Measurements from ENCODE around the gene PTGR1. TPM values are rescaled to one million over a fixed set of nuclear protein-coding genes. Genes with fewer than 3 reads are reported as not detected.

The PTGR1 gene
- total and polyA plus RNA-seq, 3 donors from 2014 or later: 20.9 to 26.6 (median 20.9) TPM

DNA sequence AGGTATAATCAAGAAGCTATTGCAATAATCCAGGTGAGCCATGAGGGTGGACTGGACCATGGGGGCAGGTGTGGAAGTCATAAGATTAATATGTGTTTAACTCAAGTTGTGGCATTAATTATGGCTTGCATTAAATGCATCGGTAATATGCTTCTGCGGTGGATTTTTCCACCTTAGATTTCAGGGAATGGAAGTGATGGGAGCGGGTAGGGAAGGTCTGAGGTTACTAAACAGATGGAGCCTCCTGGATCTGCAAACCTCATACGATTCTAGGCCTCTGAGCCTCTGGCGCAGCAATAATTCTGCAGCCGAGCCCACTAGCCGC, 74.8 kb downstream of the PTGR1 start:
- Histone ChIP-seq H3K4me1 (peaks cover 5% of the 10 kb centered on the region), H3K9me3 (no peaks in the 10 kb centered on the region), H3K27me3 (no peaks in the 10 kb centered on the region), H3K4me3 (peak overlapping the region; percentile 70 to 89), H3K36me3 (ENCODE audit: low read depth, missing control alignments) (no peaks in the 10 kb centered on the region), H3K27ac (peak overlapping the region; percentile 20 to 77)
- intact Hi-C loops (cut with DNase I; ENCODE audit: low total_unique reads): no loop called here
- DNase-seq: no peak
- WGBS, 2 donors: 19 to 22% methylated on average over 6 to 7 of the region's 7 CpGs
- no peak for TF ChIP-seq POLR2A (IDR thresholded peaks at IDR 0.05)
- TF ChIP-seq, protein P1, sequence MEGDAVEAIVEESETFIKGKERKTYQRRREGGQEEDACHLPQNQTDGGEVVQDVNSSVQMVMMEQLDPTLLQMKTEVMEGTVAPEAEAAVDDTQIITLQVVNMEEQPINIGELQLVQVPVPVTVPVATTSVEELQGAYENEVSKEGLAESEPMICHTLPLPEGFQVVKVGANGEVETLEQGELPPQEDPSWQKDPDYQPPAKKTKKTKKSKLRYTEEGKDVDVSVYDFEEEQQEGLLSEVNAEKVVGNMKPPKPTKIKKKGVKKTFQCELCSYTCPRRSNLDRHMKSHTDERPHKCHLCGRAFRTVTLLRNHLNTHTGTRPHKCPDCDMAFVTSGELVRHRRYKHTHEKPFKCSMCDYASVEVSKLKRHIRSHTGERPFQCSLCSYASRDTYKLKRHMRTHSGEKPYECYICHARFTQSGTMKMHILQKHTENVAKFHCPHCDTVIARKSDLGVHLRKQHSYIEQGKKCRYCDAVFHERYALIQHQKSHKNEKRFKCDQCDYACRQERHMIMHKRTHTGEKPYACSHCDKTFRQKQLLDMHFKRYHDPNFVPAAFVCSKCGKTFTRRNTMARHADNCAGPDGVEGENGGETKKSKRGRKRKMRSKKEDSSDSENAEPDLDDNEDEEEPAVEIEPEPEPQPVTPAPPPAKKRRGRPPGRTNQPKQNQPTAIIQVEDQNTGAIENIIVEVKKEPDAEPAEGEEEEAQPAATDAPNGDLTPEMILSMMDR (IDR thresholded peaks at IDR 0.05): no peak

DNA sequence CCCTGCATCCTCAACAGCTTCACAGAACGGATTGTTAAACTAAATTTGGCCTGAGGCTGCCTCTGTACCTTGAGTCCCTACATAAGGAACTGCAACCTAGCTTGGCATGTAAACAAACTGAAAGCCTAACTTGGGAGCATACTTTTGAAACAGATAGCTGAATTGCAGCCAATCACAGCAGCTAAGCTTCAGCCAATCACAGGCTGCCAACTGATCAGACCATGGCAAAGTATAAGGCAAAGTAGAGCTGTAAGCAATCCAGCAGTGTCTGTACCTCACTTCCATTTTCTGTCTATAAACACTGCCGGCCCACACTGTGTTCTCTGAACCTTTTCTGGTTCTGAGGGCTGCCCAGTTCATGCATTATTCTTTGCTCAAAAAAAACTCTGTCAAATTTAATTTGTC, 83.4 kb downstream of the PTGR1 start:
- TF ChIP-seq POLR2A (IDR thresholded peaks at IDR 0.05): no peak
- TF ChIP-seq, protein P1 (IDR thresholded peaks at IDR 0.05): no peak
- intact Hi-C loops (cut with DNase I; ENCODE audit: low total_unique reads): no loop called here

DNA sequence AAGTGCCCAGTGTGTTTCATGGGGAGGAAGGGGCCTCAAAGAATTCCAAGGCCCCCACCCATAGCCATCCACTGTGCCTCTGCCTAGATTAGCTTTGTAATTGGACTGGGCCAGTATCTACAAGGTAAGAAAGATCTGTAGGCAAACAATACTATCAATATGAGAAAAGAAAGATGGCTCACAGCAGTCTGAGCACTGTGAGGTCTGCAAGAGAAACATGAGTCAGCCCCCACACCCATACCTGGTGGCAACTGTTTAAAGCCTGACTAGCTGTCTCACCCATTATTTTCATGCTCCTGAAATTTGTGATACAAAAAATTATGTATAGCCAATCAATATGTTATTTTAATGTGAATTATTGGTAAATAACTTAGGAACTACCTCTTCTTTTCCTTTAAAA, 84.5 kb downstream of the PTGR1 start:
- Histone ChIP-seq H3K27me3 (no peaks in the 10 kb centered on the region), H3K4me1 (no peaks in the 10 kb centered on the region), H3K9me3 (no peaks in the 10 kb centered on the region), H3K36me3 (ENCODE audit: low read depth, missing control alignments) (no peaks in the 10 kb centered on the region), H3K4me3 (no peak overlapping the region), H3K27ac (no peak overlapping the region)
- intact Hi-C loops (cut with DNase I; ENCODE audit: low total_unique reads): no loop called here
- DNase-seq: no peak
- TF ChIP-seq, protein P1 (IDR thresholded peaks at IDR 0.05): no peak
- no peak for TF ChIP-seq POLR2A (IDR thresholded peaks at IDR 0.05)

More for the DNA sequence above, 83.4 kb downstream of the PTGR1 start:
- no peak overlapping the region for H3K27ac ChIP-seq
- no peaks in the 10 kb centered on the region for H3K9me3 ChIP-seq
- no peaks in the 10 kb centered on the region for H3K36me3 ChIP-seq (ENCODE audit: low read depth, missing control alignments)
- WGBS, 2 donors: 73 to 89% methylated on average over 2 of the region's 2 CpGs
- no peaks in the 10 kb centered on the region for H3K27me3 ChIP-seq
- no peak for DNase-seq
- no peaks in the 10 kb centered on the region for H3K4me1 ChIP-seq
- H3K4me3 ChIP-seq: no peak overlapping the region

Other genes starting within 250 kb of the PTGR1 start
- 100 to 1,000 TPM in 1 of 2 donors, 10 to 100 TPM in 1; 90.0 to 122 TPM for gene ECPAS, start 115.3 kb downstream of the PTGR1 start, total RNA-seq
- gene ECPAS, start 115.3 kb downstream of the PTGR1 start, polyA plus RNA-seq (ENCODE audit: insufficient read depth, low read depth, low replicate concordance): 74.1 TPM
- 10 to 100 TPM; 25.1 to 28.6 TPM for gene ZNF483, start 74.5 kb downstream of the PTGR1 start, total RNA-seq
- gene ZNF483, start 74.5 kb downstream of the PTGR1 start, polyA plus RNA-seq (ENCODE audit: insufficient read depth, low read depth, low replicate concordance): 10.5 TPM
- gene DNAJC25, start 31.7 kb upstream of the PTGR1 start, total RNA-seq: 10 to 100 TPM; 15.7 to 15.9 TPM
- gene DNAJC25, start 31.7 kb upstream of the PTGR1 start, polyA plus RNA-seq (ENCODE audit: insufficient read depth, low read depth, low replicate concordance): 10.0 TPM
- 10 to 100 TPM; 37.1 to 38.3 TPM for gene GNG10, start 62.0 kb upstream of the PTGR1 start, total RNA-seq
- 35.9 TPM for gene GNG10, start 62.0 kb upstream of the PTGR1 start, polyA plus RNA-seq (ENCODE audit: insufficient read depth, low read depth, low replicate concordance)
- gene SHOC1, start 195.3 kb upstream of the PTGR1 start, total RNA-seq: 10 to 100 TPM; 25.9 to 36.8 TPM
- 14.9 TPM for gene SHOC1, start 195.3 kb upstream of the PTGR1 start, polyA plus RNA-seq (ENCODE audit: insufficient read depth, low read depth, low replicate concordance)